ENCODE measurements around the gene DNAJB11. TPM values are rescaled to one million over a fixed set of nuclear protein-coding genes. Genes with fewer than 3 reads are reported as not detected.

The DNAJB11 gene
- total RNA-seq, 4 donors from 2014 or later, result 61.4 to 156 (median 108) TPM

- peak overlapping the region; percentile 20 to 46 (median 35) for H3K27ac ChIP-seq
- H3K4me1 ChIP-seq, result peaks cover 25 to 38% of the 10 kb centered on the region in 2 donors
- H3K4me3 ChIP-seq (replicated peaks in 1 of 3), result peak overlapping the region in 1 of 3 donors; percentile 22
- H3K36me3 ChIP-seq, result peaks cover 0 to 15% of the 10 kb centered on the region in 2 donors
- no peaks in the 10 kb centered on the region for H3K27me3 ChIP-seq
- 7 to 14% methylated on average over 7 of the region's 7 CpGs for WGBS, 2 donors
- TF ChIP-seq POLR2A (IDR thresholded peaks at IDR 0.05), result no peak
- TF ChIP-seq, protein P1, sequence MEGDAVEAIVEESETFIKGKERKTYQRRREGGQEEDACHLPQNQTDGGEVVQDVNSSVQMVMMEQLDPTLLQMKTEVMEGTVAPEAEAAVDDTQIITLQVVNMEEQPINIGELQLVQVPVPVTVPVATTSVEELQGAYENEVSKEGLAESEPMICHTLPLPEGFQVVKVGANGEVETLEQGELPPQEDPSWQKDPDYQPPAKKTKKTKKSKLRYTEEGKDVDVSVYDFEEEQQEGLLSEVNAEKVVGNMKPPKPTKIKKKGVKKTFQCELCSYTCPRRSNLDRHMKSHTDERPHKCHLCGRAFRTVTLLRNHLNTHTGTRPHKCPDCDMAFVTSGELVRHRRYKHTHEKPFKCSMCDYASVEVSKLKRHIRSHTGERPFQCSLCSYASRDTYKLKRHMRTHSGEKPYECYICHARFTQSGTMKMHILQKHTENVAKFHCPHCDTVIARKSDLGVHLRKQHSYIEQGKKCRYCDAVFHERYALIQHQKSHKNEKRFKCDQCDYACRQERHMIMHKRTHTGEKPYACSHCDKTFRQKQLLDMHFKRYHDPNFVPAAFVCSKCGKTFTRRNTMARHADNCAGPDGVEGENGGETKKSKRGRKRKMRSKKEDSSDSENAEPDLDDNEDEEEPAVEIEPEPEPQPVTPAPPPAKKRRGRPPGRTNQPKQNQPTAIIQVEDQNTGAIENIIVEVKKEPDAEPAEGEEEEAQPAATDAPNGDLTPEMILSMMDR (IDR thresholded peaks at IDR 0.05), result no peak
- no peak for DNase-seq
- no peaks in the 10 kb centered on the region for H3K9me3 ChIP-seq
- intact Hi-C loops (cut with DNase I), result no loop called here
Observed at GRCh38 chr3:186569779-186570095, 783 bp upstream of the DNAJB11 start.

DNA sequence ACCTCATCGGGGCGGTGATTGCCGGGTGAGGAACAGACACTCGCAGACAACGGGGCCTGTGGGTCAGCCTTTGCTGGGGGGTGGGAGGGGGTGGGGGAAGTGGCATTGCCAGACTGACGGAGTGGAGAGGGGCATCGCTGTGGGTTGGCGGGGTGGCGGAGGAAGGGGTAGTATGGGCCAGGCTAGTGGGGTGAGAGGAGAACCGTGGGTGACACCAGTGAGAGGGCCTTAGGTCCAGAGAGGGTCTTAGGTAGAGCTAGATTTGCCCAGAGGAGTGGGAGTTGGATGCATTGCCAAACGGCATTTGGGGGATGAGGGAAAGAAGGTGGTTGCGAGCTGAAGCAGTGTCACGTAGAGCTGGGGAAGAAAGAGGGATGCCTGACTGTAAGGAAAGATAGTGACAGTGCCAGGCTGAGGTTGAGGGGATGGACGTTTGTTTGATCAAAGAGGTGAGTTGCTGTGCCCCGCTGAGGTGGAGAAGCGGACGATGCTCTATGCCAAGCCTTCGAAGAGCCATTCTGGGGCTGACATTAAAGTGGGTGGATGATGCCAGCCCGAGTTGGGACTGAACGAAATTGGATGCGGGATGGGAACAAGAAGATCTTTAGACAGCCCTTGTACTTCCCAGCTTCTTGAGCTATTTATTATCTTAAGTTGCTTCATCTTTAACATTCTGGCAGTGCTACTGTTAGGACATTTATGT lies 572 bp downstream of the DNAJB11 start:
- peak overlapping the region; percentile 75 to 94 (median 82) for H3K27ac ChIP-seq
- TF ChIP-seq, protein P1 (IDR thresholded peaks at IDR 0.05), result no peak
- TF ChIP-seq POLR2A (IDR thresholded peaks at IDR 0.05), result no peak
- no peaks in the 10 kb centered on the region for H3K27me3 ChIP-seq
- peak overlapping the region; percentile 73 to 99 (median 98) for H3K4me3 ChIP-seq (replicated peaks in 1 of 3)
- 8 to 11% methylated on average over 21 of the region's 21 CpGs for WGBS, 2 donors
- peak in 1 of 2 donors; percentile 5 for DNase-seq
- H3K4me1 ChIP-seq, result peaks cover 25 to 33% of the 10 kb centered on the region in 2 donors
- H3K9me3 ChIP-seq, result no peaks in the 10 kb centered on the region
- H3K36me3 ChIP-seq, result peaks cover 7 to 21% of the 10 kb centered on the region in 2 donors
- intact Hi-C loops (cut with DNase I), result no loop called here

GRCh38 chr3:186571644-186572013 lies 1.1 kb downstream of the DNAJB11 start:
- no peaks in the 10 kb centered on the region for H3K9me3 ChIP-seq
- H3K36me3 ChIP-seq, result peaks cover 12 to 26% of the 10 kb centered on the region in 2 donors
- peak overlapping the region in 1 of 3 donors; percentile 82 for H3K27ac ChIP-seq
- 79 to 86% methylated on average over 2 of the region's 2 CpGs for WGBS, 2 donors
- DNase-seq, result no peak
- no peaks in the 10 kb centered on the region for H3K27me3 ChIP-seq
- H3K4me3 ChIP-seq (replicated peaks in 1 of 3), result peak overlapping the region in 1 of 3 donors; percentile 73
- intact Hi-C loops (cut with DNase I), result no loop called here
- no peak for TF ChIP-seq POLR2A (IDR thresholded peaks at IDR 0.05)
- TF ChIP-seq, protein P1 (IDR thresholded peaks at IDR 0.05), result no peak
- peaks cover 25 to 30% of the 10 kb centered on the region in 2 donors for H3K4me1 ChIP-seq

DNA sequence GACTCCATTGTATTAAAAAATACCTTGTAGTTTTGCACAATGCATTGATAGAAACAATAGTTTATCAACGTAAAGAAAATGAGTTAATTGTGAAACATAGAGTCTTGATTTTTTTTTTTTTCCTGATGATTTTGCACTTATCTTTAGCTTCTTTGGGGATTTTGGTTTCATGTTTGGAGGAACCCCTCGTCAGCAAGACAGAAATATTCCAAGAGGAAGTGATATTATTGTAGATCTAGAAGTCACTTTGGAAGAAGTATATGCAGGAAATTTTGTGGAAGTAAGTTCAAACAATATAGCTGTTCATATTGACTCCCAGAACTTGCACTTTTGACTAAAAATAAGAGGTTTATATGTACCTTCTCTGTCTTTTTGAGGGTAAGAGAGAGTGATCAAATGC lies 7.0 kb downstream of the DNAJB11 start:
- no peak overlapping the region for H3K4me3 ChIP-seq (replicated peaks in 1 of 3)
- no peak overlapping the region for H3K27ac ChIP-seq
- H3K36me3 ChIP-seq, result peaks cover 37 to 74% of the 10 kb centered on the region in 2 donors
- intact Hi-C loops (cut with DNase I), result no loop called here
- no peak for TF ChIP-seq POLR2A (IDR thresholded peaks at IDR 0.05)
- TF ChIP-seq, protein P1 (IDR thresholded peaks at IDR 0.05), result no peak
- no peak for DNase-seq
- WGBS, 2 donors, result 84 to 88% methylated on average over 2 of the region's 2 CpGs
- H3K9me3 ChIP-seq, result no peaks in the 10 kb centered on the region
- peaks cover 0 to 8% of the 10 kb centered on the region in 2 donors for H3K4me1 ChIP-seq
- H3K27me3 ChIP-seq, result no peaks in the 10 kb centered on the region

DNA sequence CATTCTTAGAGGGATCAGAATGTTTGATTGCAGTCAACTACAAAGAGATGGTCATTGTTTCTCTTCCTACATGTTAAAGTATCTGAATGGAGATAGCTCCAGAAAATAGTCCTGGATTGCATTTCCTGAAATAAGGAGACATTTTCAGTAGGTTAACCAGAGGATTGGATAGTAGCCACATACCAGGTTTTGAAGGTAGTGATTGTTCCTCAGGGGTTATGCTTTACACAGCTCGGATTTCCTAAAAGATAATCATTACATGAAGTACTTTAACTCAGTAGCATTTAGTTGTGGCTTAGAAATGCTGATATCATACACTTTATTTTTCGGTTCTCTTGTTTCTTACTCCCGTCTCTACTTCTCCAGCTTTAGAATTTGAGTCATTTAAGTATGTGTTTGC lies 10.3 kb downstream of the DNAJB11 start:
- no peak overlapping the region for H3K4me3 ChIP-seq (replicated peaks in 1 of 3)
- 91 to 93% methylated on average over 3 of the region's 3 CpGs for WGBS, 2 donors
- H3K9me3 ChIP-seq, result no peaks in the 10 kb centered on the region
- TF ChIP-seq POLR2A (IDR thresholded peaks at IDR 0.05), result no peak
- TF ChIP-seq, protein P1 (IDR thresholded peaks at IDR 0.05), result no peak
- intact Hi-C loops (cut with DNase I), result no loop called here
- no peak overlapping the region for H3K27ac ChIP-seq
- H3K4me1 ChIP-seq, result no peaks in the 10 kb centered on the region
- H3K27me3 ChIP-seq, result no peaks in the 10 kb centered on the region
- DNase-seq, result no peak
- peaks cover 66 to 92% of the 10 kb centered on the region in 2 donors for H3K36me3 ChIP-seq

Data from thyroid gland (tissue), 4 donors.